Posterior cingulate gyrus (tissue), 11 donors: ENCODE results near the gene SLCO6A1.
"Not testable (repeated sequence)": the region's sequence is repeated elsewhere in the genome, so short reads cannot be mapped to it uniquely, and the experiment has no call there.

Experiments
- DNase-seq, 10 donors: peaks; one replicate each; pipeline versions ENCODE4 v3.0.0 to v3.0.0-alpha.2; 2020 to 2021; ENCODE audit warnings: mixed read lengths in 3 of 10
- intact Hi-C: fragments of 100-400 bp; cut with DNase I; formaldehyde crosslinking; loops from one replicate; pipeline ENCODE4 v1.15.1; 2023

The SLCO6A1 gene

GRCh38 chr5:102498271-102499034 lies at the start of gene SLCO6A1:
Gene SLCO6A1 (minus strand): TSS chr5:102499001. CDS start chr5:102498844, 157 bp downstream.
- peak in 1 of 10 donors; percentile 74 for DNase-seq

GRCh38 chr5:102547141-102548035 lies 48.6 kb upstream of the SLCO6A1 start:
- no peak for DNase-seq
- intact Hi-C loops = no loop called here

More at GRCh38 chr5:102498271-102499034, at the start of gene SLCO6A1:
- intact Hi-C loops = no loop called here

GRCh38 chr5:102545175-102545574 lies 46.4 kb upstream of the SLCO6A1 start:
- intact Hi-C loops = no loop called here
- DNase-seq = peak in 2 of 10 donors; percentile 8 to 55

- no peak for DNase-seq
- intact Hi-C loops = no loop called here
Observed at GRCh38 chr5:102542057-102542456, 43.3 kb upstream of the SLCO6A1 start.

- intact Hi-C loops = no loop called here
- DNase-seq = no peak
Observed at GRCh38 chr5:102539996-102540728, 41.4 kb upstream of the SLCO6A1 start.

- DNase-seq = no peak
- intact Hi-C loops = no loop called here
Observed at GRCh38 chr5:102539562-102539961, 40.8 kb upstream of the SLCO6A1 start.

GRCh38 chr5:102537011-102537410 lies 38.2 kb upstream of the SLCO6A1 start:
- no peak for DNase-seq
- intact Hi-C loops = no loop called here

GRCh38 chr5:102536323-102536928 lies 37.6 kb upstream of the SLCO6A1 start:
- DNase-seq = no peak
- intact Hi-C loops = no loop called here

- intact Hi-C loops = no loop called here
- DNase-seq = no peak
Observed at GRCh38 chr5:102532123-102532522, 33.3 kb upstream of the SLCO6A1 start.

- intact Hi-C loops = no loop called here
- DNase-seq = no peak
Observed at GRCh38 chr5:102531506-102531905, 32.7 kb upstream of the SLCO6A1 start.

- intact Hi-C loops = no loop called here
- DNase-seq = no peak
Observed at GRCh38 chr5:102529447-102529846, 30.6 kb upstream of the SLCO6A1 start.

- intact Hi-C loops = no loop called here
- no peak for DNase-seq
Observed at GRCh38 chr5:102529031-102529430, 30.2 kb upstream of the SLCO6A1 start.

GRCh38 chr5:102528600-102528999 lies 29.8 kb upstream of the SLCO6A1 start:
- intact Hi-C loops = no loop called here
- no peak for DNase-seq

- DNase-seq = no peak
- intact Hi-C loops = no loop called here
Observed at GRCh38 chr5:102527547-102527946, 28.7 kb upstream of the SLCO6A1 start.

- intact Hi-C loops = no loop called here
- DNase-seq = no peak
Observed at GRCh38 chr5:102523541-102524175, 24.9 kb upstream of the SLCO6A1 start.

- DNase-seq = peak in 6 of 10 donors; percentile 14 to 76 (median 34)
- intact Hi-C loops = no loop called here
Observed at GRCh38 chr5:102511666-102512065, 12.9 kb upstream of the SLCO6A1 start.

GRCh38 chr5:102491261-102491914 lies 7.4 kb downstream of the SLCO6A1 start:
- peak in 2 of 10 donors; percentile 69 to 80 for DNase-seq
- intact Hi-C loops = not testable (repeated sequence)

- intact Hi-C loops = no loop called here
- DNase-seq = no peak
Observed at GRCh38 chr5:102483736-102484135, 15.1 kb downstream of the SLCO6A1 start.

GRCh38 chr5:102481054-102481715 lies 17.6 kb downstream of the SLCO6A1 start:
- intact Hi-C loops = no loop called here
- DNase-seq = no peak
